WERI-Rb-1 (cell line): ENCODE data around the gene CIAO2B.

Source experiments
- DNase-seq: peaks from one replicate; pipeline ENCODE4 v3.0.0-alpha.2; 2020
- H3K27ac ChIP-seq: fragments of 250-450 bp; sonication (Bioruptor Pico); 2 replicates; pipeline ENCODE4 v1.5.1; 2020; ENCODE audit warnings: mild to moderate bottlenecking, moderate library complexity
- H3K27me3 ChIP-seq: fragments of 250-450 bp; sonication (Bioruptor Pico); 2 replicates; pipeline ENCODE4 v1.5.1; 2021; ENCODE audit warnings: mild to moderate bottlenecking, low read depth, moderate library complexity; ENCODE audit not compliant: insufficient read depth, severe bottlenecking
- H3K36me3 ChIP-seq: fragments of 250-450 bp; sonication (Bioruptor Pico); 2 replicates; pipeline ENCODE4 v1.5.1; 2020; ENCODE audit warnings: mild to moderate bottlenecking, moderate library complexity
- H3K4me3 ChIP-seq: 2 replicates; pipeline ENCODE4 v1.5.1; 2011; ENCODE audit warnings: low read depth, mild to moderate bottlenecking, control low read depth, low read length
- H3K9me3 ChIP-seq: fragments of 250-450 bp; sonication (Bioruptor Pico); 2 replicates; pipeline ENCODE4 v1.5.1; 2021; ENCODE audit warnings: mild to moderate bottlenecking, moderate library complexity; ENCODE audit not compliant: severe bottlenecking
- TF ChIP-seq, protein P1 (sequence below): IDR thresholded peaks from 2 replicates; pipeline ENCODE4 v1.5.1; 2011; ENCODE audit warnings: low read depth, mild to moderate bottlenecking, control low read depth, inconsistent platforms, low read length

The CIAO2B gene

DNA sequence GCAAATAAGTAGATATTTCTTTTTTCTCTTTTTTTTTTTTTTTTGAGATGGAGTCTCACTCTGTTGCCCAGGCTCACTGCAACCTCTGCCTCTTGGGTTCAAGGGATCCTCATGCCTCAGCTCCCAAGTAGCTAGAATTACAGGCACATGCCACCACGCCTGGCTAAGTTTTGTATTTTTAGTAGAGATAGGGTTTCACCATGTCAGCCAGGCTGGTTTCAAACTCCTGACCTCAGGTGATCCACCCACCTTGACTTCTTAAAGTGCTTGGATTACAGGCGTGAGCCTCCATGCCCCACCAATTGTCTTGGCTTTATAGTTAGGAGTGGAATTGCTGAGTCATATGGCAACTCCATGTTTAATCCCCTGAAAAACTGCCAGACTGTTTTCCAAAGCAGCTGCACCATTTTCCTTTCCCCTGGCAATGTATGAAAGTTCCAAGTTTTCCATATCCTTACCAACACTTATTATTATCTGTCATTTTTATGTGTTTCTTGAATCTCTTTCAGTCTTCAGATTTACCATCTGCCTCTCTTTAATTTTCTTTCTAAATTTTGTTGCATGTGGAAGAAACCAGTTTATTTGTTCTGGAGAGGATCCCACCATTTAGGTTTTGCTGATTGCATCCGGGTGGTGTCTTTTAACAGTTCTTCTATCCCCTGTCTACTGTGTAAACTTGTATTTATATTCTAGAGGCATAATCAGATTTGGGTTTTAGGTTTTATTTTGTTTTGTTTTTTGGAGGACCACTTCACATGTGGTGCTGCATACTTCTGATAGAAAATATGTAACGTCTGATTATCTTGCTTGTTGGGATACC is 17.0 kb upstream of the CIAO2B start:
- peak; percentile 53 for DNase-seq
- peaks cover 7% of the 10 kb centered on the region for H3K9me3 ChIP-seq
- no peaks in the 10 kb centered on the region for H3K36me3 ChIP-seq
- TF ChIP-seq, protein P1, sequence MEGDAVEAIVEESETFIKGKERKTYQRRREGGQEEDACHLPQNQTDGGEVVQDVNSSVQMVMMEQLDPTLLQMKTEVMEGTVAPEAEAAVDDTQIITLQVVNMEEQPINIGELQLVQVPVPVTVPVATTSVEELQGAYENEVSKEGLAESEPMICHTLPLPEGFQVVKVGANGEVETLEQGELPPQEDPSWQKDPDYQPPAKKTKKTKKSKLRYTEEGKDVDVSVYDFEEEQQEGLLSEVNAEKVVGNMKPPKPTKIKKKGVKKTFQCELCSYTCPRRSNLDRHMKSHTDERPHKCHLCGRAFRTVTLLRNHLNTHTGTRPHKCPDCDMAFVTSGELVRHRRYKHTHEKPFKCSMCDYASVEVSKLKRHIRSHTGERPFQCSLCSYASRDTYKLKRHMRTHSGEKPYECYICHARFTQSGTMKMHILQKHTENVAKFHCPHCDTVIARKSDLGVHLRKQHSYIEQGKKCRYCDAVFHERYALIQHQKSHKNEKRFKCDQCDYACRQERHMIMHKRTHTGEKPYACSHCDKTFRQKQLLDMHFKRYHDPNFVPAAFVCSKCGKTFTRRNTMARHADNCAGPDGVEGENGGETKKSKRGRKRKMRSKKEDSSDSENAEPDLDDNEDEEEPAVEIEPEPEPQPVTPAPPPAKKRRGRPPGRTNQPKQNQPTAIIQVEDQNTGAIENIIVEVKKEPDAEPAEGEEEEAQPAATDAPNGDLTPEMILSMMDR, result no peak
- H3K4me3 ChIP-seq, result no peak overlapping the region
- H3K27me3 ChIP-seq, result no peaks in the 10 kb centered on the region
- peak overlapping the region; percentile 74 for H3K27ac ChIP-seq

DNA sequence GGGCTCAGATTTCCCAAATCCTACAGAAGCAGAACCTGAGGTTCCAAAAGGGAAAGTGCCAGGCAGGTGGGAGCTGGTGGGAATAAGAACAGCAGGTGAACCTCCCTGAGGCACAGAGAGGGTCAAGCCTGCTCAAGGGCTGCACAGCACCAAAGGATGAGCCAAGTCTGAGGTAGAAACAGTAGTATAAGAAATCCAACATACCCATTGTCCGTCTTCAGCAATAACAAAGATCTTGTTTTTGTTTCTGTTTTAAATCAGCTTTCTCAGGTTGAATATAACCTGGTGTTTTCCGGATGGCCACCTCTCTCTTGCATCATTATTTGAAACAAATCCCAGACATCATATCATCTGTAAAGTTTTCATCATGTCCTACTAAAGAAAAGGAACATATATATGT is 16.2 kb upstream of the CIAO2B start:
- peaks cover 7% of the 10 kb centered on the region for H3K9me3 ChIP-seq
- H3K36me3 ChIP-seq, result no peaks in the 10 kb centered on the region
- no peaks in the 10 kb centered on the region for H3K27me3 ChIP-seq
- H3K27ac ChIP-seq, result peak overlapping the region; percentile 4; the same call in 1 of the 2 replicates
- TF ChIP-seq, protein P1, result no peak
- DNase-seq, result no peak
- no peak overlapping the region for H3K4me3 ChIP-seq

DNA sequence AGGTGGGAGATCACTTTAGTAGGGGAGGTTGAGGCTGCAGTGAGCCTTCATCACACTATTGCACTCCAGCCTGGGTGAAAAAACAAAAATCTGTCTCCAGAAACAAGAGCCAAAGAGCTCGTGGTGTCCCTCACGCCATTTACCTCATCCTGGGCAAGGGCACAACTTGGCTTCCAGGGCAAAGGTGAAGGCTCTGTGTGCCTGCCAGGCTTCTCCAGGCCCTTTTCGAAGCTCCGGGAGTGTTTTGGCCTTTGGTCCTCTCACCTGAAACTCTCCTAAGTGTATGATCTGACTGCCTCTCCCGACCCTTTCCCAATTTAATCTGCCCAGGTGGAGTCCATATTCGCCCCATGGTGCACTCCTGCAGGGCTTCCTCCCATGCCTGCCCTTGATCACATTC is 15.3 kb upstream of the CIAO2B start:
- DNase-seq, result no peak
- no peaks in the 10 kb centered on the region for H3K36me3 ChIP-seq
- peaks cover 7% of the 10 kb centered on the region for H3K9me3 ChIP-seq
- TF ChIP-seq, protein P1, result no peak
- H3K4me3 ChIP-seq, result no peak overlapping the region
- no peak overlapping the region for H3K27ac ChIP-seq
- no peaks in the 10 kb centered on the region for H3K27me3 ChIP-seq

DNA sequence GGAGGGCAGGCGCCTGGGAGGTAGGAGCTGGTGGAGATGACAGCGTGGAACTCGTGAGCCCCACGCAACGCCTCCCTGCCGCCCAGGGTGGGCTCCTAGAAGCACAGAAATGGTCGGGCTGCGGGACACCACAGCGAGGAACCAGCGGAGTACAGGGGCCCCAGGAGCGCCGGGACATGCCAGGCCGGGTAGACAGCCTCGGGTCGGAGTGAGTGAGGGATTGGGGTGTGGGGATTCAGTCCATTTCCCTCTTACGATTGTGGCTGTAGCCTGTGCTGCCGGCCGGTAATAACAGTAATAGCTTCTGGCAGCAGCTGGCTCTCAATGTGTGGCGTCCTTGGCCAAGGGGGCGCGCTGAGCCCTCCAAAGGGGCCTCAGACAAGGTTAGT is 14.6 kb upstream of the CIAO2B start:
- Histone ChIP-seq H3K9me3 (peaks cover 7% of the 10 kb centered on the region), H3K27me3 (no peaks in the 10 kb centered on the region), H3K27ac (no peak overlapping the region), H3K4me3 (no peak overlapping the region), H3K36me3 (no peaks in the 10 kb centered on the region)
- DNase-seq, result no peak
- TF ChIP-seq, protein P1, result no peak

DNA sequence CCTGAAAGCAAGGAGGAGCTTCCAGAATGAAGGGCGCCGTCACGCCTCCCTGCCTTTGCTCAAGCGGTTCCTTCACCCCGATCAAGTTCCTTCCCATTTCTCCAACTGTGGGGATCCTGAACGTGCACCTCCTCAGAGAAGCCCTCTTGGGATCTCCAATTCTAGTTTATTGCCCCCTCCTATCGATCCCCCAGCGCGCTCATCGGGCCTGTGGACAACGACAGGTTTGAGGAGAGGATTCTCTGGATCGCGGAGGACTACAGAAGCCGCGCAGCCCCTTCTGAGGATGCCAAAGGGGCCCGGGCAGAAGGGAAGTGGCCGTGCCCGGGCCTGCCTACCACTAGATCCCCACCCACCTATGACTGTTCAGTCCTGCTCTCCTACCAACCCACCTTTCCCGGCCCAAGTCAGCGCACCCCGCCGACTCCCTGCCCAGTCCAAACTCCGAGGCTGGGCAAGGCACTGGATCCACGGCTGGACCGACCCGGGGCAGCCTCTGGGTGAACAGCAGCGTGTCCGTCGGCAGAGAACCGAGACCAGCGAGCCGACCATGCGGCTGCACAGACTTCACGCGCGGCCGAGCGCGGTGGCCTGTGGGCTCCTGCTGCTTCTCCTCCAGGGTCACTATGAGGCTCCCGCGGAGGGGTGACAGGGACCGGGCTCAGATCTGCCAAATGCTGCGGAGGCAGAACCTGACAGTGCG is 14.1 kb upstream of the CIAO2B start:
- H3K9me3 ChIP-seq, result peaks cover 7% of the 10 kb centered on the region
- peaks cover 2% of the 10 kb centered on the region for H3K36me3 ChIP-seq
- DNase-seq, result no peak
- no peak overlapping the region for H3K27ac ChIP-seq
- TF ChIP-seq, protein P1, result no peak
- H3K4me3 ChIP-seq, result no peak overlapping the region
- H3K27me3 ChIP-seq, result no peaks in the 10 kb centered on the region
